ENCODE results near the gene SPATS2.

The SPATS2 gene

GRCh38 chr12:49456131-49456679, 88.9 kb downstream of the SPATS2 start:
- Histone ChIP-seq H3K27me3 (ENCODE audit: control insufficient read depth in 2 of 2, insufficient read depth in 2 of 2, low read length in 2 of 2) (no peaks in the 10 kb centered on the region), H3K36me3 (ENCODE audit: control insufficient read depth in 2 of 2, insufficient read depth in 2 of 2, low read length in 2 of 2) (peaks cover 0 to 4% of the 10 kb centered on the region in 2 donors), H3K4me3 (ENCODE audit: low read length in 2 of 2) (no peak overlapping the region), H3K4me1 (ENCODE audit: control insufficient read depth in 2 of 2, insufficient read depth in 2 of 2, low read length in 2 of 2) (no peaks in the 10 kb centered on the region), H3K9ac (ENCODE audit: low read depth in 1 of 2, low read length in 2 of 2) (no peak overlapping the region), H3K27ac (ENCODE audit: low read depth in 2 of 2, low read length in 2 of 2) (no peak overlapping the region), H3K9me3 (ENCODE audit: control insufficient read depth in 2 of 2, low read length in 2 of 2) (no peaks in the 10 kb centered on the region)

GRCh38 chr12:49458816-49459215, 91.6 kb downstream of the SPATS2 start:
- Histone ChIP-seq H3K4me3 (ENCODE audit: low read length in 2 of 2) (no peak overlapping the region), H3K9ac (ENCODE audit: low read depth in 1 of 2, low read length in 2 of 2) (no peak overlapping the region), H3K27me3 (ENCODE audit: control insufficient read depth in 2 of 2, insufficient read depth in 2 of 2, low read length in 2 of 2) (no peaks in the 10 kb centered on the region), H3K9me3 (ENCODE audit: control insufficient read depth in 2 of 2, low read length in 2 of 2) (no peaks in the 10 kb centered on the region), H3K27ac (ENCODE audit: low read depth in 2 of 2, low read length in 2 of 2) (no peak overlapping the region), H3K36me3 (ENCODE audit: control insufficient read depth in 2 of 2, insufficient read depth in 2 of 2, low read length in 2 of 2) (peaks cover 0 to 4% of the 10 kb centered on the region in 2 donors), H3K4me1 (ENCODE audit: control insufficient read depth in 2 of 2, insufficient read depth in 2 of 2, low read length in 2 of 2) (no peaks in the 10 kb centered on the region)

- Histone ChIP-seq H3K9ac (ENCODE audit: low read depth in 1 of 2, low read length in 2 of 2) (no peak overlapping the region), H3K27me3 (ENCODE audit: control insufficient read depth in 2 of 2, insufficient read depth in 2 of 2, low read length in 2 of 2) (no peaks in the 10 kb centered on the region), H3K4me3 (ENCODE audit: low read length in 2 of 2) (no peak overlapping the region), H3K27ac (ENCODE audit: low read depth in 2 of 2, low read length in 2 of 2) (no peak overlapping the region), H3K9me3 (ENCODE audit: control insufficient read depth in 2 of 2, low read length in 2 of 2) (no peaks in the 10 kb centered on the region), H3K36me3 (ENCODE audit: control insufficient read depth in 2 of 2, insufficient read depth in 2 of 2, low read length in 2 of 2) (no peaks in the 10 kb centered on the region), H3K4me1 (ENCODE audit: control insufficient read depth in 2 of 2, insufficient read depth in 2 of 2, low read length in 2 of 2) (no peaks in the 10 kb centered on the region)
These were observed 94.0 kb downstream of the SPATS2 start for GRCh38 chr12:49461221-49461620.

GRCh38 chr12:49462083-49462744, 95.0 kb downstream of the SPATS2 start:
- Histone ChIP-seq H3K4me1 (ENCODE audit: control insufficient read depth in 2 of 2, insufficient read depth in 2 of 2, low read length in 2 of 2) (no peaks in the 10 kb centered on the region), H3K36me3 (ENCODE audit: control insufficient read depth in 2 of 2, insufficient read depth in 2 of 2, low read length in 2 of 2) (no peaks in the 10 kb centered on the region), H3K27ac (ENCODE audit: low read depth in 2 of 2, low read length in 2 of 2) (no peak overlapping the region), H3K27me3 (ENCODE audit: control insufficient read depth in 2 of 2, insufficient read depth in 2 of 2, low read length in 2 of 2) (no peaks in the 10 kb centered on the region), H3K4me3 (ENCODE audit: low read length in 2 of 2) (no peak overlapping the region), H3K9me3 (ENCODE audit: control insufficient read depth in 2 of 2, low read length in 2 of 2) (no peaks in the 10 kb centered on the region), H3K9ac (ENCODE audit: low read depth in 1 of 2, low read length in 2 of 2) (no peak overlapping the region)

GRCh38 chr12:49465132-49465531, 97.9 kb downstream of the SPATS2 start:
- H3K9me3 ChIP-seq (ENCODE audit: control insufficient read depth in 2 of 2, low read length in 2 of 2): no peaks in the 10 kb centered on the region
- H3K4me1 ChIP-seq (ENCODE audit: control insufficient read depth in 2 of 2, insufficient read depth in 2 of 2, low read length in 2 of 2): no peaks in the 10 kb centered on the region
- H3K36me3 ChIP-seq (ENCODE audit: control insufficient read depth in 2 of 2, insufficient read depth in 2 of 2, low read length in 2 of 2): no peaks in the 10 kb centered on the region
- H3K4me3 ChIP-seq (ENCODE audit: low read length in 2 of 2): no peak overlapping the region
- no peak overlapping the region for H3K9ac ChIP-seq (ENCODE audit: low read depth in 1 of 2, low read length in 2 of 2)
- no peak overlapping the region for H3K27ac ChIP-seq (ENCODE audit: low read depth in 2 of 2, low read length in 2 of 2)
- H3K27me3 ChIP-seq (ENCODE audit: control insufficient read depth in 2 of 2, insufficient read depth in 2 of 2, low read length in 2 of 2): no peaks in the 10 kb centered on the region

GRCh38 chr12:49470986-49471385, 103.7 kb downstream of the SPATS2 start:
- Histone ChIP-seq H3K9me3 (ENCODE audit: control insufficient read depth in 2 of 2, low read length in 2 of 2) (no peaks in the 10 kb centered on the region), H3K27ac (ENCODE audit: low read depth in 2 of 2, low read length in 2 of 2) (no peak overlapping the region), H3K27me3 (ENCODE audit: control insufficient read depth in 2 of 2, insufficient read depth in 2 of 2, low read length in 2 of 2) (no peaks in the 10 kb centered on the region), H3K9ac (ENCODE audit: low read depth in 1 of 2, low read length in 2 of 2) (no peak overlapping the region), H3K4me1 (ENCODE audit: control insufficient read depth in 2 of 2, insufficient read depth in 2 of 2, low read length in 2 of 2) (no peaks in the 10 kb centered on the region), H3K36me3 (ENCODE audit: control insufficient read depth in 2 of 2, insufficient read depth in 2 of 2, low read length in 2 of 2) (no peaks in the 10 kb centered on the region), H3K4me3 (ENCODE audit: low read length in 2 of 2) (no peak overlapping the region)

- Histone ChIP-seq H3K27me3 (ENCODE audit: control insufficient read depth in 2 of 2, insufficient read depth in 2 of 2, low read length in 2 of 2) (no peaks in the 10 kb centered on the region), H3K9me3 (ENCODE audit: control insufficient read depth in 2 of 2, low read length in 2 of 2) (no peaks in the 10 kb centered on the region), H3K36me3 (ENCODE audit: control insufficient read depth in 2 of 2, insufficient read depth in 2 of 2, low read length in 2 of 2) (no peaks in the 10 kb centered on the region), H3K9ac (ENCODE audit: low read depth in 1 of 2, low read length in 2 of 2) (no peak overlapping the region), H3K4me1 (ENCODE audit: control insufficient read depth in 2 of 2, insufficient read depth in 2 of 2, low read length in 2 of 2) (no peaks in the 10 kb centered on the region), H3K4me3 (ENCODE audit: low read length in 2 of 2) (no peak overlapping the region), H3K27ac (ENCODE audit: low read depth in 2 of 2, low read length in 2 of 2) (no peak overlapping the region)
These were observed 104.3 kb downstream of the SPATS2 start for GRCh38 chr12:49471557-49471956.

- Histone ChIP-seq H3K36me3 (ENCODE audit: control insufficient read depth in 2 of 2, insufficient read depth in 2 of 2, low read length in 2 of 2) (no peaks in the 10 kb centered on the region), H3K27ac (ENCODE audit: low read depth in 2 of 2, low read length in 2 of 2) (no peak overlapping the region), H3K4me1 (ENCODE audit: control insufficient read depth in 2 of 2, insufficient read depth in 2 of 2, low read length in 2 of 2) (no peaks in the 10 kb centered on the region), H3K9me3 (ENCODE audit: control insufficient read depth in 2 of 2, low read length in 2 of 2) (no peaks in the 10 kb centered on the region), H3K9ac (ENCODE audit: low read depth in 1 of 2, low read length in 2 of 2) (no peak overlapping the region), H3K4me3 (ENCODE audit: low read length in 2 of 2) (no peak overlapping the region), H3K27me3 (ENCODE audit: control insufficient read depth in 2 of 2, insufficient read depth in 2 of 2, low read length in 2 of 2) (no peaks in the 10 kb centered on the region)
These were observed 108.8 kb downstream of the SPATS2 start for GRCh38 chr12:49476091-49476490.

- Histone ChIP-seq H3K9ac (ENCODE audit: low read depth in 1 of 2, low read length in 2 of 2) (no peak overlapping the region), H3K27ac (ENCODE audit: low read depth in 2 of 2, low read length in 2 of 2) (no peak overlapping the region)
These were observed 111.8 kb downstream of the SPATS2 start for GRCh38 chr12:49478949-49479664.

More at GRCh38 chr12:49478949-49479664, 111.8 kb downstream of the SPATS2 start:
- H3K36me3 ChIP-seq (ENCODE audit: control insufficient read depth in 2 of 2, insufficient read depth in 2 of 2, low read length in 2 of 2): no peaks in the 10 kb centered on the region
- no peak overlapping the region for H3K4me3 ChIP-seq (ENCODE audit: low read length in 2 of 2)
- H3K9me3 ChIP-seq (ENCODE audit: control insufficient read depth in 2 of 2, low read length in 2 of 2): no peaks in the 10 kb centered on the region
- no peaks in the 10 kb centered on the region for H3K4me1 ChIP-seq (ENCODE audit: control insufficient read depth in 2 of 2, insufficient read depth in 2 of 2, low read length in 2 of 2)
- H3K27me3 ChIP-seq (ENCODE audit: control insufficient read depth in 2 of 2, insufficient read depth in 2 of 2, low read length in 2 of 2): no peaks in the 10 kb centered on the region

All from mucosa of rectum (tissue), 2 donors.